CD4-positive, alpha-beta T cell treated with Interleukin-6 at 100 ng/mL for 8 hours (primary cell): ENCODE results near the gene RHOU.
A peak's percentile ranks its signal among the peaks of the same experiment; 100 is the strongest.

ENCODE experiments used
- DNase-seq: peaks from one replicate; pipeline ENCODE4 v3.0.0-alpha.2; 2020; ENCODE audit warnings: mixed read lengths, low spot score

RHOU gene

GRCh38 chr1:228737601-228738041, 2.3 kb downstream of the RHOU start:
- DNase-seq: no peak

- no peak for DNase-seq
Measured at GRCh38 chr1:228739826-228740225, 4.5 kb downstream of the RHOU start.

- DNase-seq: no peak
Measured at GRCh38 chr1:228740543-228741317, 5.5 kb downstream of the RHOU start.

- no peak for DNase-seq
Measured at GRCh38 chr1:228742281-228742860, 7.1 kb downstream of the RHOU start.

GRCh38 chr1:228743405-228743804, 8.1 kb downstream of the RHOU start:
- no peak for DNase-seq

- DNase-seq: no peak
Measured at GRCh38 chr1:228744356-228744755, 9.1 kb downstream of the RHOU start.

GRCh38 chr1:228744918-228745317, 9.6 kb downstream of the RHOU start:
- no peak for DNase-seq

GRCh38 chr1:228745497-228745896, 10.2 kb downstream of the RHOU start:
- DNase-seq: no peak

- no peak for DNase-seq
Measured at GRCh38 chr1:228747301-228747935, 12.1 kb downstream of the RHOU start.

- no peak for DNase-seq
Measured at GRCh38 chr1:228748029-228748428, 12.8 kb downstream of the RHOU start.

GRCh38 chr1:228748431-228748830, 13.2 kb downstream of the RHOU start:
- DNase-seq: peak; percentile 7

- no peak for DNase-seq
Measured at GRCh38 chr1:228749765-228750164, 14.5 kb downstream of the RHOU start.

- no peak for DNase-seq
Measured at GRCh38 chr1:228750915-228751314, 15.6 kb downstream of the RHOU start.

GRCh38 chr1:228751360-228752098, 16.2 kb downstream of the RHOU start:
- DNase-seq: no peak

- DNase-seq: no peak
Measured at GRCh38 chr1:228752258-228752657, 17.0 kb downstream of the RHOU start.

- no peak for DNase-seq
Measured at GRCh38 chr1:228752675-228753265, 17.5 kb downstream of the RHOU start.

GRCh38 chr1:228753287-228753686, 18.0 kb downstream of the RHOU start:
- no peak for DNase-seq

- no peak for DNase-seq
Measured at GRCh38 chr1:228753786-228754360, 18.6 kb downstream of the RHOU start.

- DNase-seq: no peak
Measured at GRCh38 chr1:228754646-228755268, 19.5 kb downstream of the RHOU start.

- no peak for DNase-seq
Measured at GRCh38 chr1:228755800-228756199, 20.5 kb downstream of the RHOU start.

GRCh38 chr1:228756457-228756856, 21.2 kb downstream of the RHOU start:
- no peak for DNase-seq
